GM12878 (cell line): ENCODE measurements around the gene KIAA1671. TPM values are rescaled to one million over a fixed set of nuclear protein-coding genes. Genes with fewer than 3 reads are reported as not detected.

Source experiments
- ATAC-seq: fragments of 200-7000 bp; cut with Tn5 transposase; 3 replicates; pipeline ENCODE4 v1.9.1; 2020; ENCODE audit warnings: mild to moderate bottlenecking, moderate library complexity
- BruUV-seq: library from RNA; stranded (reverse); fragments of 400-500 nt; replicated peaks from 2 replicates; lab custom pipeline; 2021; lab: Mats Ljungman, UMichigan
- CTCF ChIA-PET: fragments of 300-600 bp; sonication (Branson Sonifier 250); formaldehyde crosslinking; extraction: SDS; loops from one replicate; lab custom pipeline; 2021; ENCODE audit warnings: inconsistent platforms; lab: Yijun Ruan, JAX
- POLR2A ChIA-PET: fragments of 350-600 bp; formaldehyde crosslinking; extraction: SDS; loops from one replicate; lab custom pipeline; 2021; ENCODE audit warnings: inconsistent platforms; lab: Charles Lee
- RAD21 ChIA-PET: fragments of 300-600 bp; sonication (Branson Sonifier 250); formaldehyde crosslinking; loops from one replicate; lab custom pipeline; 2023; ENCODE audit warnings: antibody characterized with exemption; ENCODE audit not compliant: unreplicated experiment; lab: Charles Lee
- SMC1A ChIA-PET: fragments of 300-600 bp; sonication (Branson Sonifier 250); formaldehyde crosslinking; loops from one replicate; lab custom pipeline; 2023; ENCODE audit not compliant: unreplicated experiment, uncharacterized antibody; lab: Charles Lee
- DNase-seq: peaks from one replicate; pipeline ENCODE4 v3.0.0-alpha.2; 2011; ENCODE audit warnings: low read depth, low spot score
- FAIRE-seq: peaks from 3 replicates; lab custom pipeline; 2011; peaks lifted over from hg19 to GRCh38; lab: Jason Lieb, UNC
- H2AFZ ChIP-seq: 2 replicates; pipeline ENCODE4 v1.6.0; 2011; ENCODE audit warnings: low read depth, low read length, control low read depth; ENCODE audit not compliant: control insufficient read depth
- H3K27ac ChIP-seq: 2 replicates; pipeline ENCODE4 v1.5.1; 2011; ENCODE audit warnings: control low read depth; ENCODE audit not compliant: control insufficient read depth, insufficient read depth
- H3K27me3 ChIP-seq, 2 experiments: replicated peaks in 1 of 2; 2 replicates each; pipeline versions ENCODE4 v1.6.0 to v1.6.1; 2011; ENCODE audit warnings: low read length in 1 of 2; ENCODE audit not compliant: control insufficient read depth in 2 of 2, insufficient read depth in 2 of 2
- H3K36me3 ChIP-seq, 2 experiments: 2 replicates each; pipeline ENCODE4 v1.5.1; 2011; ENCODE audit warnings: low read length in 1 of 2; ENCODE audit not compliant: control insufficient read depth in 2 of 2, insufficient read depth in 2 of 2
- H3K4me1 ChIP-seq: 2 replicates; pipeline ENCODE4 v1.6.1; 2011; ENCODE audit warnings: mild to moderate bottlenecking, low read length, moderate library complexity, mixed read lengths; ENCODE audit not compliant: control insufficient read depth, insufficient read depth
- H3K4me2 ChIP-seq: 2 replicates; pipeline ENCODE4 v1.6.0; 2011; ENCODE audit warnings: control low read depth; ENCODE audit not compliant: control insufficient read depth, insufficient read depth
- H3K4me3 ChIP-seq: fragments of 200-600 bp; sonication (generic); 2 replicates; pipeline ENCODE4 v1.5.1; 2016
- H3K79me2 ChIP-seq: 2 replicates; pipeline ENCODE4 v1.6.0; 2011; ENCODE audit warnings: low read length; ENCODE audit not compliant: control insufficient read depth, insufficient read depth
- H3K9ac ChIP-seq: 2 replicates; pipeline ENCODE4 v1.8.0; 2011; ENCODE audit warnings: low read length, control low read depth, mixed read lengths; ENCODE audit not compliant: control insufficient read depth, insufficient read depth
- H3K9me3 ChIP-seq: replicated peaks from 3 replicates; pipeline ENCODE4 v1.5.1; 2011; ENCODE audit warnings: mild to moderate bottlenecking, low read length; ENCODE audit not compliant: control insufficient read depth, insufficient read depth
- H4K20me1 ChIP-seq: 2 replicates; pipeline ENCODE4 v1.6.0; 2011; ENCODE audit not compliant: control insufficient read depth, insufficient read depth
- ASH2L ChIP-seq: fragments of 300-600, 200-600 bp; sonication (generic); IDR thresholded peaks from 2 replicates; pipeline ENCODE4 v1.6.1; 2017; ENCODE audit warnings: low read depth, mild to moderate bottlenecking, borderline replicate concordance
- BHLHE40 ChIP-seq, 2 experiments: fragments of 450-650 bp in 1 of 2; IDR thresholded peaks; 2 replicates each; pipeline ENCODE4 v1.6.1; 2011 to 2017; ENCODE audit warnings: low read depth in 2 of 2, borderline replicate concordance in 1 of 2, improper control_type of control experiment in 1 of 2, low read length in 1 of 2, mild to moderate bottlenecking in 1 of 2
- EGR1 ChIP-seq, 2 experiments: IDR thresholded peaks; 1 replicate in 1 of 2; 2 replicates in 1 of 2; pipeline ENCODE4 v1.6.1; 2011 to 2012; ENCODE audit warnings: low read depth in 2 of 2, low read length in 2 of 2, borderline replicate concordance in 1 of 2, mild to moderate bottlenecking in 1 of 2, moderate library complexity in 1 of 2
- JUNB ChIP-seq: IDR thresholded peaks from 2 replicates; pipeline ENCODE4 v1.6.1; 2016; ENCODE audit warnings: antibody characterized with exemption, mild to moderate bottlenecking
- KAT2A ChIP-seq: conservative IDR thresholded peaks from 2 replicates; pipeline ENCODE4 v1.6.1; 2011; ENCODE audit warnings: low read depth, low read length; ENCODE audit not compliant: control insufficient read depth
- KDM1A ChIP-seq: fragments of 200-600 bp; sonication (generic); IDR thresholded peaks from 2 replicates; pipeline ENCODE4 v1.6.1; 2016; ENCODE audit warnings: borderline replicate concordance
- NR2C1 ChIP-seq: fragments of 450-650 bp; IDR thresholded peaks from 2 replicates; pipeline ENCODE4 v1.6.1; 2017; ENCODE audit warnings: antibody characterized with exemption, mild to moderate bottlenecking, moderate library complexity
- POLR2AphosphoS2 ChIP-seq: IDR thresholded peaks from 2 replicates; pipeline ENCODE4 v1.6.1; 2011; ENCODE audit warnings: low read depth, mild to moderate bottlenecking, low read length, improper control_type of control experiment, moderate library complexity
- ZNF217 ChIP-seq: fragments of 450-650 bp; IDR thresholded peaks from 2 replicates; pipeline ENCODE4 v1.6.1; 2017; ENCODE audit warnings: antibody characterized with exemption, mild to moderate bottlenecking
- WGBS: methylation state at CpG from one replicate; pipeline ENCODE4 v1.1.6; 2016; ENCODE audit warnings: low lambda C conversion rate; ENCODE audit not compliant: insufficient replicate concordance, insufficient coverage; ENCODE audit errors: missing lambda C conversion rate; 5-methylcytosine and 5-hydroxymethylcytosine counted together
- in situ Hi-C: fragments of 300-500 bp; cut with MboI; formaldehyde crosslinking; loops from 9 replicates; pipeline ENCODE4 v1.14.3; 2018; ENCODE audit warnings: mixed read lengths
- intact Hi-C: fragments of 100-400 bp; cut with micrococcal nuclease; formaldehyde crosslinking; loops from one replicate; pipeline ENCODE4 v1.14.2; 2022; ENCODE audit not compliant: unreplicated experiment
- polyA plus RNA-seq, 11 experiments: library from polyadenylated mRNA; depleted of rRNA in 4 of 11; unstranded in 6 of 11; stranded (reverse) in 5 of 11; fragments of >200 nt; fragmentation: Nextera tagmentation in 4 of 11; fragmentation: Illumina TruSeq in 1 of 11; extraction: Ambion mirVana in 4 of 11; extraction: Trizol in 1 of 11; gene quantifications; 1 replicate in 1 of 11; 2 replicates in 10 of 11; pipeline versions ENCODE4 v1.2.1 to v1.2.3, GENCODE V29; 2011 to 2016; ENCODE audit warnings: inconsistent platforms in 2 of 11, missing spikeins in 2 of 11, low read depth in 1 of 11
- total RNA-seq, 4 experiments: library from RNA; depleted of rRNA in 3 of 4; stranded (reverse); fragments of >200 nt in 3 of 4; fragmentation: Illumina TruSeq in 1 of 4; extraction: Trizol in 1 of 4; gene quantifications; 2 replicates each; pipeline versions ENCODE4 v1.2.1 to v1.2.3, GENCODE V29; 2013 to 2021
- TF ChIP-seq, protein P1 (sequence below): IDR thresholded peaks from 2 replicates; pipeline ENCODE4 v1.6.1; 2012; ENCODE audit warnings: improper control_type of control experiment, low read depth, low read length; ENCODE audit not compliant: insufficient replicate concordance

The KIAA1671 gene
- total and polyA plus RNA-seq, 10 of the 15 experiments (the other 5 are each of a cell fraction or from before 2014, with no cell fraction given) = 0.05 to 2.7 (median 0.33) TPM

DNA sequence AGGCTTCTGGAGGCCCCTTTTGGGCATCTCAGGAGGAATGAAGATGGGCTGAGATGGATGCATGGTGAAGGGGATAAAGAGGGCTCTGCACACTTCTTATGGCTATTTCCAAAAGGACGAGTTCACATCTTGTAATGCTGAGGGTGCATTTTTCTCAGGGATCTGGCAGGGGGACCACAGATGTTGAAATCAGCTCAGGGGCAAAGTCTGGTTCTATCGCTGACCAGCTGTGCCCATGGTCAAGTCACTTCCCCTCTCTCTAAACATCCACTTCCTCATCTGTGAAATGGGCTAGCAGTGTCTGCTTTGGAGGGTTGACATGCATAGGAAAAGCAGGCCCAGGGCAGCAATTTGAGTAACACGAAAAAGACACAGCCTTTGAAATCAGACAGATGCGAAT, 32.5 kb upstream of the KIAA1671 start (continued):
- TF ChIP-seq, protein P1, sequence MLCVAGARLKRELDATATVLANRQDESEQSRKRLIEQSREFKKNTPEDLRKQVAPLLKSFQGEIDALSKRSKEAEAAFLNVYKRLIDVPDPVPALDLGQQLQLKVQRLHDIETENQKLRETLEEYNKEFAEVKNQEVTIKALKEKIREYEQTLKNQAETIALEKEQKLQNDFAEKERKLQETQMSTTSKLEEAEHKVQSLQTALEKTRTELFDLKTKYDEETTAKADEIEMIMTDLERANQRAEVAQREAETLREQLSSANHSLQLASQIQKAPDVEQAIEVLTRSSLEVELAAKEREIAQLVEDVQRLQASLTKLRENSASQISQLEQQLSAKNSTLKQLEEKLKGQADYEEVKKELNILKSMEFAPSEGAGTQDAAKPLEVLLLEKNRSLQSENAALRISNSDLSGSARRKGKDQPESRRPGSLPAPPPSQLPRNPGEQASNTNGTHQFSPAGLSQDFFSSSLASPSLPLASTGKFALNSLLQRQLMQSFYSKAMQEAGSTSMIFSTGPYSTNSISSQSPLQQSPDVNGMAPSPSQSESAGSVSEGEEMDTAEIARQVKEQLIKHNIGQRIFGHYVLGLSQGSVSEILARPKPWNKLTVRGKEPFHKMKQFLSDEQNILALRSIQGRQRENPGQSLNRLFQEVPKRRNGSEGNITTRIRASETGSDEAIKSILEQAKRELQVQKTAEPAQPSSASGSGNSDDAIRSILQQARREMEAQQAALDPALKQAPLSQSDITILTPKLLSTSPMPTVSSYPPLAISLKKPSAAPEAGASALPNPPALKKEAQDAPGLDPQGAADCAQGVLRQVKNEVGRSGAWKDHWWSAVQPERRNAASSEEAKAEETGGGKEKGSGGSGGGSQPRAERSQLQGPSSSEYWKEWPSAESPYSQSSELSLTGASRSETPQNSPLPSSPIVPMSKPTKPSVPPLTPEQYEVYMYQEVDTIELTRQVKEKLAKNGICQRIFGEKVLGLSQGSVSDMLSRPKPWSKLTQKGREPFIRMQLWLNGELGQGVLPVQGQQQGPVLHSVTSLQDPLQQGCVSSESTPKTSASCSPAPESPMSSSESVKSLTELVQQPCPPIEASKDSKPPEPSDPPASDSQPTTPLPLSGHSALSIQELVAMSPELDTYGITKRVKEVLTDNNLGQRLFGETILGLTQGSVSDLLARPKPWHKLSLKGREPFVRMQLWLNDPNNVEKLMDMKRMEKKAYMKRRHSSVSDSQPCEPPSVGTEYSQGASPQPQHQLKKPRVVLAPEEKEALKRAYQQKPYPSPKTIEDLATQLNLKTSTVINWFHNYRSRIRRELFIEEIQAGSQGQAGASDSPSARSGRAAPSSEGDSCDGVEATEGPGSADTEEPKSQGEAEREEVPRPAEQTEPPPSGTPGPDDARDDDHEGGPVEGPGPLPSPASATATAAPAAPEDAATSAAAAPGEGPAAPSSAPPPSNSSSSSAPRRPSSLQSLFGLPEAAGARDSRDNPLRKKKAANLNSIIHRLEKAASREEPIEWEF = no peak
- no peak for TF ChIP-seq NR2C1

DNA sequence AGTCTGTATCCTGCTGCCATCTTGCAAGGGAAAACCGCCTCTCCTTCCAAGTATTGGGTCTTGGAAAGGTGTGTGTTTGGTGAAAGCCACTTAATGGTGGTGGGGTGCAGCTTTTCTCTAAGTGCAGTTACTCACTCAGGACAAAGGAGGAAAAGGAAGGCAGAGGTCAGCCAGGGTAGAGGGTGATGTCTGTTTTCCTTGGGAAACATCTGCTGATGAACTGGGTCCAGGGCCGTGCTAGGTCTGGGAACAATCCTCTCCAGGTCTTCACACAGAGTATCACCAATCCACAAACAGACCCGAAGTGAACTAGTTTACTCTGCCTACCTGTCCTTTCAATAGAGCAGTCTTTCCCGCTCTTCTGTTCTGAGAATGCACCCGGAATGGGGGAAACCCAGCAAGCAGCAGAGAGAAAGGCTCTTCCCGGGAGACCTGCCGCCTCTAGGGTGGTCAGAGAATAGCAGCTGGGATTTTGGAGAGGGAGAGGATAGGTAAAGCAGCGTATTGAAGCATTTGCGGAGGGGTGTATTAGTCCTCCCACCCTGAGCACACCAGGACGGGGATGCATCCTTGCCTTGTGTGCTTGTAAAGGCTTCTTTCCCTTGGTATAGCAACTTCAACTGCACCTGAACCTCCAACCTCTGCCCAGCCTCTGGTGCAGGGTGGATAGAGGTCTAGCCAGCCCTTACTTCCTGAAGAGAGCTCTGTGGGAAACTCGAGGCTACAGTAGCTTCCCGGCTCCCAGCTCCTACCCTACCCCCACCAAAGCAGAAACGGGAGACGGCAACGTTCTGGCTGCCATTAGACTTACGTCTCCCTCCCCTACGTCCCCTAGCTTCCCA, 26.7 kb upstream of the KIAA1671 start:
- in situ Hi-C loops (no loop called here), intact Hi-C loops (no loop called here)
- BruUV-seq = no TSS peak
- SMC1A ChIA-PET = no interaction called here
- Histone ChIP-seq H3K9me3 (no peaks in the 10 kb centered on the region; the same call in 2 of the 3 replicates), H3K36me3 (no peaks in the 10 kb centered on the region), H3K9ac (no peak overlapping the region), H3K4me3 (no peak overlapping the region), H2AFZ (no peak overlapping the region), H4K20me1 (no peaks in the 10 kb centered on the region), H3K27ac (no peak overlapping the region), H3K4me1 (no peaks in the 10 kb centered on the region), H3K79me2 (no peaks in the 10 kb centered on the region), H3K27me3 (peaks cover 0 to 3% of the 10 kb centered on the region in 2 experiments; a peak in 3 of 4 replicates), H3K4me2 (no peak overlapping the region)
- FAIRE-seq (no peak), DNase-seq (no peak), ATAC-seq (no peak)
- RAD21 ChIA-PET = no interaction called here
- POLR2A ChIA-PET = interaction anchor here (0.6 kb wide), 1 partner anchor 27 kb away, joined by 7 read pairs; no protein-coding TSS in a partner anchor
- CTCF ChIA-PET = interaction anchor here (0.6 kb wide), 1 partner anchor 124 kb away, joined by 3 read pairs; no protein-coding TSS in a partner anchor
- WGBS = 19% methylated on average over 17 of the region's 17 CpGs
- TF ChIP-seq, protein P1 = no peak
- no peak for TF ChIP-seq KAT2A
- TF ChIP-seq JUNB = no peak
- no peak for TF ChIP-seq BHLHE40 (IDR thresholded peaks at IDR 0.05; ENCODE audit: borderline replicate concordance in 1 of 2, low read depth in 2 of 2, low read length in 1 of 2)
- TF ChIP-seq EGR1 (IDR thresholded peaks at IDR 0.05; ENCODE audit: borderline replicate concordance in 1 of 2, low read depth in 2 of 2, low read length in 2 of 2) = no peak
- TF ChIP-seq KDM1A = no peak
- no peak for TF ChIP-seq POLR2AphosphoS2
- TF ChIP-seq ZNF217 = no peak
- TF ChIP-seq ASH2L = no peak
